ENCODE data around the gene CAPN12.

CAPN12 gene

DNA sequence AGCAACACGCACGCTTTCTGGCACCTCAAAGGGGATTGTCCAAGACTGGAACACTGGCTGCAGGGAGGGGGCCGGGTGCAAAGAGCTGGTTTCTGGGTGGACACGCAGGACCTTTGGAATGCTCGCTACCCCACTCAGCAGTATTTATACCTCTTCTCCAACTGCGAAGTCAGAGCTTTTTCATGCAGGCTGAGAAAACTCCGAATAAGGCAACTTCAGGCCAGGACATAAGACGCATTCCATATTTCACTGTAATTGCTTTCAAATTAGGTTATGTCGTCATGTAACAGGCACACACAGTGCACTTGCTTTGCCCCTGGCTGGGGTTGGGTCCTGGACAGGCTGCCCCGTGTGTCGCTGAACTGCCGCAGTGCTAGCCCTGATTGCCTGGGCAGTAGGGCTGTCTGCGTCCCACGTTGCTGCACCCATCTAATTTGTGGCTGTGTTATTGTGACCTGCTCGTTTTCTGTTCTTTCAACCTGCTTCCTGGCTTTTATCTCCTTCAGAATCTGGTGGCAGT, 52.3 kb downstream of the CAPN12 start:
- TF ChIP-seq, protein P1, sequence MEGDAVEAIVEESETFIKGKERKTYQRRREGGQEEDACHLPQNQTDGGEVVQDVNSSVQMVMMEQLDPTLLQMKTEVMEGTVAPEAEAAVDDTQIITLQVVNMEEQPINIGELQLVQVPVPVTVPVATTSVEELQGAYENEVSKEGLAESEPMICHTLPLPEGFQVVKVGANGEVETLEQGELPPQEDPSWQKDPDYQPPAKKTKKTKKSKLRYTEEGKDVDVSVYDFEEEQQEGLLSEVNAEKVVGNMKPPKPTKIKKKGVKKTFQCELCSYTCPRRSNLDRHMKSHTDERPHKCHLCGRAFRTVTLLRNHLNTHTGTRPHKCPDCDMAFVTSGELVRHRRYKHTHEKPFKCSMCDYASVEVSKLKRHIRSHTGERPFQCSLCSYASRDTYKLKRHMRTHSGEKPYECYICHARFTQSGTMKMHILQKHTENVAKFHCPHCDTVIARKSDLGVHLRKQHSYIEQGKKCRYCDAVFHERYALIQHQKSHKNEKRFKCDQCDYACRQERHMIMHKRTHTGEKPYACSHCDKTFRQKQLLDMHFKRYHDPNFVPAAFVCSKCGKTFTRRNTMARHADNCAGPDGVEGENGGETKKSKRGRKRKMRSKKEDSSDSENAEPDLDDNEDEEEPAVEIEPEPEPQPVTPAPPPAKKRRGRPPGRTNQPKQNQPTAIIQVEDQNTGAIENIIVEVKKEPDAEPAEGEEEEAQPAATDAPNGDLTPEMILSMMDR (IDR thresholded peaks at IDR 0.05; ENCODE audit: low read depth, low read length), result no peak
- peak; percentile 89 to 98 for DNase-seq (ENCODE audit: low read depth in 2 of 2)
- no peak overlapping the region for H3K4me3 ChIP-seq (replicated peaks in 1 of 2; ENCODE audit: low read depth in 2 of 2, low read length in 2 of 2)

DNA sequence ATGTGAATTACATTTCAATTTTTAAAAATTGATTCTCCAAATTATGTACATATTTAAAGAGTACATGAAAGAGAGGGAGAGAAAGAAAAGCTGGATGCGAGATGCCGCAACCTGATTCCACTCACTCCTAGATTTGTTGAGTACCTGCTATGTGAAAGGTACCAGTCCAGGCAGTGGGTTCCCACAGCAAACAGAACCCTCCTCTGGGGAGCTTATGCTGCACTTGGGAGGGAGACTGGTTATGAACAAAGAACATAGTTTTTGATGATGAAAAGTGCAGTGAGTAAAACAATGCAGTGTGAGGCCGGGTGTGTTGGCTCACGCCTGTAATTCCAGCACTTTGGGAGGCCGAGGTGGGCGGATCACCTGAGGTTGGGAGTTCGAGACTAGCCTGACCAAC, 53.4 kb downstream of the CAPN12 start:
- H3K4me3 ChIP-seq (replicated peaks in 1 of 2; ENCODE audit: low read depth in 2 of 2, low read length in 2 of 2), result no peak overlapping the region
- TF ChIP-seq, protein P1 (IDR thresholded peaks at IDR 0.05; ENCODE audit: low read depth, low read length), result no peak
- DNase-seq (ENCODE audit: low read depth in 2 of 2), result peak in 1 of 2 donors; percentile 45

DNA sequence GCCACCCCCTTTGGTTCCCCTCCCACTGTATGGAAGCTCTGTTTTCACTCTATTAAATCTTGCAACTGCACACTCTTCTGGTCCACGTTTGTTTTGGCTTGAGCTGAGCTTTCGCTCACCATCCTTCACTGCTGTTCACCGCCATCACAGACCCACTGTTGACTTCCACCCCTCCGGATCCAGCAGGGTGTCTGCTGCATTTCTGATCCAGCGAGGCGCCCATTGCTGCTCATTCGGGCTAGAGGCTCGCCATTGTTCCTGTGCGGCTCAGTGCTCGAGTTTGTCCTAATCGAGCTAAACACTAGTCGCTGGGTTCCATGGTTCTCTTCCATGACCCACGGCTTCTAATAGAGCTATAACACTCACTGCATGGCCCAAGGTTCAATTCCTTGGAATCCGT, 54.1 kb downstream of the CAPN12 start:
- no peak for DNase-seq (ENCODE audit: low read depth in 2 of 2)

DNA sequence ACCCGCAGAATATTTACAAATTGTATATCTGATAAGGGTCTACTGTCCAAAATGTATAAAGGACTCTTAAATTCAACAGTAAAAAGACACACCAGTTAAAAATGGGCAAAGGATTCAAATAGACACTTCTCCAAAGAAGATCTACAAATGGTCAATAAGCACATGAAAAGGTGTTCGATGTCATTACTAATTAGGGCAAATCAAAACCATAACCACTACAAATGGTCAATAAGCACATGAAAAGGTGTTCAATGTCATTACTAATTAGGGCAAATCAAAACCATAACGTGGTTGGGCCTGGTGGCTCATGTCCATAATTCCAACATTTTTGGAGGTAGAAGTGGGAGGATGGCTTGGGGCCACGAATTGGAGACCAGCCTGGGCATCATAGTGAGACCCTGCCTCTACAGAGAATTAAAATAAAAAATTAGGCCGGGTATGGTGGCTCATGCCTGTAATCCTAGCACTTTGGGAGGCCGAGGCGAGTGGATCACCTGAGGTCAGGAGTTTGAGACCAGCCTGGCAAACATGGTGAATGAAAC, 56.4 kb downstream of the CAPN12 start:
- H3K4me3 ChIP-seq (replicated peaks in 1 of 2; ENCODE audit: low read depth in 2 of 2, low read length in 2 of 2), result no peak overlapping the region
- TF ChIP-seq, protein P1 (IDR thresholded peaks at IDR 0.05; ENCODE audit: low read depth, low read length), result no peak
- DNase-seq (ENCODE audit: low read depth in 2 of 2), result no peak

More for the DNA sequence above, 54.1 kb downstream of the CAPN12 start:
- no peak overlapping the region for H3K4me3 ChIP-seq (replicated peaks in 1 of 2; ENCODE audit: low read depth in 2 of 2, low read length in 2 of 2)
- TF ChIP-seq, protein P1 (IDR thresholded peaks at IDR 0.05; ENCODE audit: low read depth, low read length), result no peak

GRCh38 chr19:38686530-38686888, 57.8 kb downstream of the CAPN12 start:
- no peak for DNase-seq (ENCODE audit: low read depth in 2 of 2)
- TF ChIP-seq, protein P1 (IDR thresholded peaks at IDR 0.05; ENCODE audit: low read depth, low read length), result no peak
- no peak overlapping the region for H3K4me3 ChIP-seq (replicated peaks in 1 of 2; ENCODE audit: low read depth in 2 of 2, low read length in 2 of 2)

GRCh38 chr19:38685666-38686529, 58.4 kb downstream of the CAPN12 start:
- TF ChIP-seq, protein P1 (IDR thresholded peaks at IDR 0.05; ENCODE audit: low read depth, low read length), result peak; percentile 67
- no peak overlapping the region for H3K4me3 ChIP-seq (replicated peaks in 1 of 2; ENCODE audit: low read depth in 2 of 2, low read length in 2 of 2)
- peak; percentile 78 to 83 for DNase-seq (ENCODE audit: low read depth in 2 of 2)
